ENCODE results near the gene KCNH1.

DNA sequence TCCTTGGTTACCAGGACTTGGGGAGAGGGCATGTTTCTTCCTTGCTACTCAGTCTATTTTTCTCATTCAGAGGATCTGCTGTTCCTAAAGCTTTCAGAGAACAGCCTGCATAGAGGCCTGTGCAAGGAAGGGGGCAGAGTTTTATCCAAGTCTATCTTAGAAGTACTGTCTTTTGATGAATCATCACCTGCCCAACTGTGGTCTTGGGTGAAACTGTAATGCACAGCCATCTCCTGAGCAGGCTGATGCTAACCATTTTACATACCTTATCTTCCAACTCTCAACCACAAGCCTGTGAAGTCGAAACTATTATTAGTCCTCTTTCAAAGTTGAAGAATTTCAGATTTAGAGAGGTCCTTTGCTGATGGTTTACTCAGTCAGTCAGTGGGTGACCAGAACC is 437.2 kb downstream of the KCNH1 start:
- TF ChIP-seq TAF1 (IDR thresholded peaks at IDR 0.05; ENCODE audit: borderline replicate concordance, low read depth, low read length) (no peak), EZH2phosphoT487 (IDR thresholded peaks at IDR 0.05; ENCODE audit: borderline replicate concordance, low read depth) (no peak), RFX5 (IDR thresholded peaks at IDR 0.05; ENCODE audit: low read length) (no peak), GABPA (IDR thresholded peaks at IDR 0.05; ENCODE audit: low read depth) (no peak), RCOR1 (IDR thresholded peaks at IDR 0.05; ENCODE audit: low read length) (no peak), EP300 (IDR thresholded peaks at IDR 0.05; ENCODE audit: borderline replicate concordance in 1 of 2, low read depth in 1 of 2, low read length in 1 of 2) (no peak)
- TF ChIP-seq, protein P1, sequence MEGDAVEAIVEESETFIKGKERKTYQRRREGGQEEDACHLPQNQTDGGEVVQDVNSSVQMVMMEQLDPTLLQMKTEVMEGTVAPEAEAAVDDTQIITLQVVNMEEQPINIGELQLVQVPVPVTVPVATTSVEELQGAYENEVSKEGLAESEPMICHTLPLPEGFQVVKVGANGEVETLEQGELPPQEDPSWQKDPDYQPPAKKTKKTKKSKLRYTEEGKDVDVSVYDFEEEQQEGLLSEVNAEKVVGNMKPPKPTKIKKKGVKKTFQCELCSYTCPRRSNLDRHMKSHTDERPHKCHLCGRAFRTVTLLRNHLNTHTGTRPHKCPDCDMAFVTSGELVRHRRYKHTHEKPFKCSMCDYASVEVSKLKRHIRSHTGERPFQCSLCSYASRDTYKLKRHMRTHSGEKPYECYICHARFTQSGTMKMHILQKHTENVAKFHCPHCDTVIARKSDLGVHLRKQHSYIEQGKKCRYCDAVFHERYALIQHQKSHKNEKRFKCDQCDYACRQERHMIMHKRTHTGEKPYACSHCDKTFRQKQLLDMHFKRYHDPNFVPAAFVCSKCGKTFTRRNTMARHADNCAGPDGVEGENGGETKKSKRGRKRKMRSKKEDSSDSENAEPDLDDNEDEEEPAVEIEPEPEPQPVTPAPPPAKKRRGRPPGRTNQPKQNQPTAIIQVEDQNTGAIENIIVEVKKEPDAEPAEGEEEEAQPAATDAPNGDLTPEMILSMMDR (IDR thresholded peaks at IDR 0.05), result no peak
- TF ChIP-seq, protein P2, sequence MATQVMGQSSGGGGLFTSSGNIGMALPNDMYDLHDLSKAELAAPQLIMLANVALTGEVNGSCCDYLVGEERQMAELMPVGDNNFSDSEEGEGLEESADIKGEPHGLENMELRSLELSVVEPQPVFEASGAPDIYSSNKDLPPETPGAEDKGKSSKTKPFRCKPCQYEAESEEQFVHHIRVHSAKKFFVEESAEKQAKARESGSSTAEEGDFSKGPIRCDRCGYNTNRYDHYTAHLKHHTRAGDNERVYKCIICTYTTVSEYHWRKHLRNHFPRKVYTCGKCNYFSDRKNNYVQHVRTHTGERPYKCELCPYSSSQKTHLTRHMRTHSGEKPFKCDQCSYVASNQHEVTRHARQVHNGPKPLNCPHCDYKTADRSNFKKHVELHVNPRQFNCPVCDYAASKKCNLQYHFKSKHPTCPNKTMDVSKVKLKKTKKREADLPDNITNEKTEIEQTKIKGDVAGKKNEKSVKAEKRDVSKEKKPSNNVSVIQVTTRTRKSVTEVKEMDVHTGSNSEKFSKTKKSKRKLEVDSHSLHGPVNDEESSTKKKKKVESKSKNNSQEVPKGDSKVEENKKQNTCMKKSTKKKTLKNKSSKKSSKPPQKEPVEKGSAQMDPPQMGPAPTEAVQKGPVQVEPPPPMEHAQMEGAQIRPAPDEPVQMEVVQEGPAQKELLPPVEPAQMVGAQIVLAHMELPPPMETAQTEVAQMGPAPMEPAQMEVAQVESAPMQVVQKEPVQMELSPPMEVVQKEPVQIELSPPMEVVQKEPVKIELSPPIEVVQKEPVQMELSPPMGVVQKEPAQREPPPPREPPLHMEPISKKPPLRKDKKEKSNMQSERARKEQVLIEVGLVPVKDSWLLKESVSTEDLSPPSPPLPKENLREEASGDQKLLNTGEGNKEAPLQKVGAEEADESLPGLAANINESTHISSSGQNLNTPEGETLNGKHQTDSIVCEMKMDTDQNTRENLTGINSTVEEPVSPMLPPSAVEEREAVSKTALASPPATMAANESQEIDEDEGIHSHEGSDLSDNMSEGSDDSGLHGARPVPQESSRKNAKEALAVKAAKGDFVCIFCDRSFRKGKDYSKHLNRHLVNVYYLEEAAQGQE (IDR thresholded peaks at IDR 0.05; ENCODE audit: low read depth, low read length), result no peak
